Hindlimb muscle (tissue), 1 donor: Measurements from ENCODE around the gene STRA8. TPM values are rescaled to one million over a fixed set of nuclear protein-coding genes. Genes with fewer than 3 reads are reported as not detected.
"Not testable (repeated sequence)": the region's sequence is repeated elsewhere in the genome, so short reads cannot be mapped to it uniquely, and the experiment has no call there.

ENCODE experiments used
- DNase-seq: peaks from one replicate; pipeline ENCODE4 v3.0.0-alpha.2; 2013
- polyA plus RNA-seq: library from polyadenylated mRNA; unstranded; fragments of 120-200 nt; gene quantifications from one replicate; pipeline ENCODE4 v1.2.1, GENCODE V29; 2013; ENCODE audit not compliant: insufficient read length

STRA8 gene
- polyA plus RNA-seq, 1 donor = not detected

GRCh38 chr7:135205850-135206249, 27.8 kb upstream of the STRA8 start:
- DNase-seq = no peak

DNA sequence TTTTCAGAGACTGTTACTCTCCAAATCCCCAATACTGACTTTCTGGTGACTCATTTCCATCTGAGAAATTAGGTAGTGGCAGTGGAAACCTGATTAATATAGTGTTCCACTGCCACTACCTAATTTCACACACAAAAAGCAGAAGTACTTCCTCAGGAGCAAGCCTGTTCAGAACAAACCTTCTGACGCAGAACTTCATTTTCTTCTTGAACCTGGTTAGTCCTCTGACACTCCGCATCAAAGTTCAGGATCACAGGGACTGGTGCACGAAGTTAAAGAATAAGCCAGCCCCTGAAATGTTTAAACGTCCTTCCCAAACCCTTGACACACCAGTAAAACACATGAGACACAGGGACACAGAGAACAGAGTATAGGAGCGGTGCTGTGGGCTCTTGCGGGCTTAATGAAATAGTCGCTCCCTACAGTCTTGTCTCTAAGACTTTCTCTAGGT, 26.7 kb upstream of the STRA8 start:
- no peak for DNase-seq

- DNase-seq = no peak
These were observed 26.1 kb upstream of the STRA8 start for GRCh38 chr7:135207406-135208101.

- DNase-seq = no peak
These were observed 25.4 kb upstream of the STRA8 start for GRCh38 chr7:135208102-135208793.

GRCh38 chr7:135209225-135209834, 24.3 kb upstream of the STRA8 start:
- no peak for DNase-seq

- peak; percentile 31 for DNase-seq
These were observed 22.8 kb upstream of the STRA8 start for GRCh38 chr7:135210888-135211178.

GRCh38 chr7:135211179-135211945, 22.3 kb upstream of the STRA8 start, which contains the start of gene WDR91:
Gene WDR91 (minus strand): TSS chr7:135211526. CDS start chr7:135211502, 24 bp downstream.
- peak; percentile 95 for DNase-seq

DNA sequence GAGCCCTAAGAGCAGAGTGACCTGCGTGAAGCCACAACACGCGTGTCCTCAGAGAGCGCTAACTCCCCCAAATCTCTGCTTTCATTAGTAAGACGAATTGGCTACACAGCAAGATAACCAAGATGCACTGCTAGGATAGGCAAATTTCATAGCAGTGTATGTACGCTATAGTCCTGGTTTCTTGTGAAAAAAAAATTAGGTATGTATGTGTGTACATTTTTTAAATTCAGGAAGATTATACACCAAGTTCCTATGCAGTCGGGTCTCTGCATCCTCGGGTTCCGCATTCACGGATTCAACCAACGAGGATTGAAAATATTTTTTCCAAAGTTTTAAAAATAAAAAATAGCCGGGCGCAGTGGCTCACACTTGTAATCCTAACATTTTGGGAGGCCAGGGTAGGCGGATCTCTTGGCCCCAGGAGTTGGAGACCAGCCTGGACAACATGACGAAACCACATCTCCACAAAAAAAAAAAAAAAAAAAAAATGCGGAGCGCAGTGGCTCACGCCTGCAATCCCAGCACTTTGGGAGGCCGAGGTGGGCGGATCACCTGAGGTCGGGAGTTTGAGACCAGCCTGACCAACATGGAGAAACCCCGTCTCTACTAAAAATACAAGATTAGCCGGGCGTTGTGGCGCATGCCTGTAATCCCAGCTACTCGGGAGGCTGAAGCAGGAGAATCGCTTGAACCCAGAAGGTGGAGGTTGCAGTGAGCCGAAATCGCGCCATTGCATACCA, 21.5 kb upstream of the STRA8 start:
- peak; percentile 83 for DNase-seq

DNA sequence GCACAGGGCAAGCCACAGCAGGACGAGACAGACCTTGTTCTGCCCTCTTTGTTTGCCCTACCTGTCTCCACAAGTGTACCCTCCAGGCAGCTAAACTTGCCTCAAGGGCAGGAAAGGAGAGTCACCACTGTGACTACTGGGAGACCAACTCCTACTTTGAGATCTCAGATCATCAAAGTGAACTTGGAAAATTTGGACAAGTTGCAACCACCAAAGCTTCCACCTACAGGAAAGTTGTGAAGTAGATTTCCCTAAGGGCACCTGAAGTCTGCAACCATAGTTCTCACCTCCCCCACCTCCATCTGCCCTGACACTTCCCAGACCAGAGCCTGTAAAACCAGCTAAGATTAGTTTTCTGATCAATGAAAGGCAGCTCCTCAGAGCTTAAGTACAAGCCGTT, 19.8 kb upstream of the STRA8 start:
- no peak for DNase-seq

- no peak for DNase-seq
These were observed 18.5 kb upstream of the STRA8 start for GRCh38 chr7:135215180-135215579.

DNA sequence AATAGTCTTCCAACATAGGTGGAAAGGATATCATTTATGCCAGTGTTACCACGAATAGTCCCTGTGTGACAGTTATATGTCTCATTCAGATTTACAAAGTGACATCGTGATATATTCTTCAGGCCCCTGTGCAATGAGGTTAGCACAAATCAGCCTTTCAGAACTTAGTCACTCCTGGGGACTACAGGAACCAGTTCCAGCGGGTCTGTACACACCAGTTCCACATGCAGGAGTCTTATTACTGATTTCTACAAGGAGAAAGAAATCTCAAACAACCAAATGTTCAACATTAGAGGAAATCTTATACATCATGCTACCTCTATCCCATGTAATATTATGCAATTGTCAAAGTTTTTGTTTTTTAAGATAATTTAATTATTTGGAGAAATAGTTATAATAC, 17.9 kb upstream of the STRA8 start:
- no peak for DNase-seq

DNA sequence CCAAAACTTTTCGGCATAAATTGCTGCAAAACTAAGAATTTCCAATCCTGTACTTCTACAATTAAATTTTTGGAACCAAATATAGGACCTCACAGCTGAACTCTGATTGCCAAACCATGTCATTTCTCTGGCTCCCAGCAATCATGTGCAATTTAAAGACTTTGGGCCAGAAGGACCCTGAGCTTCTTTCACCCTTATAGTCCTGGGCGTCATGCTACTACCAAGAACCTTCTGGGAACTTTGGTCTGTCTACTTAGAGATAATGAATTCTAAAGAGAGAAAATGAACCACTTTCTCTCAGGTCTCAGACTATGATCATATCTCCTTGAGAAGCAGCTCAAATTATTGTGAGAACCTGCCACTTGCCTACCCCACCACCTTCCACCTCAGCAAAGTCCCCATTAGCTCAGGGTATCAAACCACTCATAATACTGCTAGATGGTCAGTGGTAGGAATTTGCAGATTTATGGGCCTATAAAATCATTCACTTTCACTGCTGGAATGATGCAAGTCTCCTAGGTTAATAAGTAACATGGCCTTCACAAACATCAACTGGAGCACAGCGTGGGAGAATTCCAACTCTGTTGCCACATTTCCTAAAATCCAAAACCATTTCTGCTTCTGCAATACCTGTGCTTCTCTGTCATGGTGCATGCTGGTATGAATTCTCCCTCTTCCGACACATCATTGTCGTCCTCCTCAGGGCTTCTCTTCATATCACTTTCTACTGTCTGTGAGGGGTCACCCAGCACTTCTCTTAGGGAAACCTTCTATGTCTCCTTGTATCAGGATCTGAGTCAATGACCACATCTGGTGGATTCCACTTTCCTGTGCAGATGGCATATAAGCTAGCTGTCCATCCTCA, 15.8 kb upstream of the STRA8 start:
- no peak for DNase-seq

GRCh38 chr7:135224027-135224426, 9.6 kb upstream of the STRA8 start:
- DNase-seq = no peak

GRCh38 chr7:135231686-135232085, 2.0 kb upstream of the STRA8 start:
- no peak for DNase-seq

GRCh38 chr7:135232087-135232486, 1.6 kb upstream of the STRA8 start:
- DNase-seq = no peak

GRCh38 chr7:135232720-135233119, 918 bp upstream of the STRA8 start:
- no peak for DNase-seq

DNA sequence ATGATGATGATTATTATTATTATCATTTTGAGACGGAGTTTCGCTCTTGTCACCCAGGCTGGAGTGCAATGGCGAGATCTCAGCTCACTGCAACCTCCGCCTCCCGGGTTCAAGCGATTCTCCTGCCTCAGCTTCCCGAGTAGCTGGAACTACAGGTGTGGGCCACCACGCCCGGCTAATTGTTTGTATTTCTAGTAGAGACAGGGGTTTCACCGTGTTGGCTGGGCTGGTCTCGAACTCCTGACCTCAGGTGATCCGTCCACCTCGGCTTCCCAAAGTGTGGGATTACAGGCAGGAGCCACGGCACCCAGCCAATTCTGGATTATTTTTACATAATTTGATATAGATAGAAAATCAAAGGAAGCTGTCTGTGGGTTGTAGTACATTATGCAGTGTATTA, 457 bp downstream of the STRA8 start:
- DNase-seq = not testable (repeated sequence)

- DNase-seq = no peak
These were observed 1.1 kb downstream of the STRA8 start for GRCh38 chr7:135234727-135235126.

- no peak for DNase-seq
These were observed 2.2 kb downstream of the STRA8 start for GRCh38 chr7:135235841-135236240.

GRCh38 chr7:135236727-135237126, 3.1 kb downstream of the STRA8 start:
- DNase-seq = no peak

- no peak for DNase-seq
These were observed 4.6 kb downstream of the STRA8 start for GRCh38 chr7:135238112-135238744.
